SK-MEL-5 (cell line): ENCODE data around the gene MX1. TPM values are rescaled to one million over a fixed set of nuclear protein-coding genes. Genes with fewer than 3 reads are reported as not detected.

Experiments
- DNase-seq: peaks from one replicate; pipeline ENCODE4 v3.0.0-alpha.2; 2016; ENCODE audit warnings: low read depth, low spot score
- in situ Hi-C: cut with HindIII; loops from 2 replicates; pipeline ENCODE4 v1.10.0; 2016; ENCODE audit warnings: low sequenced_read_pairs, high pct_unique_total_duplicates, low pct_unique_long_range_greater_than_20kb
- total RNA-seq: library from RNA; depleted of rRNA; stranded (reverse); fragments of >200 nt; shearing (Covaris generic); gene quantifications from 2 replicates; pipeline ENCODE4 v1.2.3, GENCODE V29; 2014

Gene MX1
- total RNA-seq, 1 experiment from 2014 or later: 3.6 TPM

GRCh38 chr21:41477641-41478318 is 51.7 kb downstream of the MX1 start:
- in situ Hi-C loops: no loop called here
- peak; percentile 79 for DNase-seq

GRCh38 chr21:41478319-41479177 is 52.5 kb downstream of the MX1 start:
- in situ Hi-C loops: no loop called here

DNA sequence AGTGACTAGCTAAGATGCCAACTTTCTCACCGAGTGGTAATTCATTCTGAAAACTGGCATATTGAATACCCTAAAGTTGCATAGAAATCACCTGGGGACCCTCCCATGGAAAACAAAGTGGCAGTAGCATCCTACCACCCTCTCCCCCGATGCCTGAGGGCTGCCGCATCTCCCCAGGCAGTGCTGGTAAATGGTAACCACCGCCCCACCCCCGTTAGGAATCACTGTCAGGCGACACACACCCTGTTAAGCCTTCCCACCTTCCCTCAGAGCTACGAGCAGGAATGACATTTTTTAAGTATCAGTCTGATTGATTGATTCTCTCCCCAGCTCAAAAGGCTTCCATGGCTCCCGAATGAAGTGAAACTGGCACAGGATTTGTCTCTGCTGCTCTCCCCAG is 53.6 kb downstream of the MX1 start:
- in situ Hi-C loops: no loop called here
- no peak for DNase-seq

More at GRCh38 chr21:41478319-41479177, 52.5 kb downstream of the MX1 start:
- no peak for DNase-seq

DNA sequence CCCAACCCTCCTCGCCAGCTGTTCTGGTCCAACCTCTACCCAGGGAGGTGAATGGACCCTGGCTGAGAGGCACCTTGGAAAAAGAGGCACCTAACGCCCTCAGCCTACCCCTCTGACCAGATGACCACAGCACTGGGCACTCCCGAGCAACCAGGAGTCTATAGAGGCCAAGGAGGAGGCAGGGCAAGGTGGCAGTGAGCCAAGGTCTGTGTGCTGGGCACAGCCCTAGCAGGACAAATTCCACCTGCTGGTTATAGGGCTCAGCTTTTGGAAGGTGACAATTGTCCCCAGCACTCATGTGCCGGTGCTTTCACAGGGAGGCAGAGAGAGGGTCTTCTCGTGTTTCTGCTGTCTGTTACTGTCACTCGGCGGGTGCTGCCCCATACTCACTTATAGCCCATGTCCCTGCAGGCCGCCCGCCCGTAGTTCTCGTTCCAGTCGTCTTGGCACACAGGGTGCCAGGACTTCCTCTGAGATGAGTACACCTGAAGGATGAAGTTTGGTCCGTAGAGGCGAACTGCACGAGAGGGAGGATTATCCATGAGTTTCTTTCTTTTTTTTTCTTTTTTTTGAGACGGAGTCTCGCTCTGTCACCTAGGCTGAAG is 54.1 kb downstream of the MX1 start:
- no peak for DNase-seq
- in situ Hi-C loops: no loop called here

GRCh38 chr21:41481191-41481590 is 55.2 kb downstream of the MX1 start:
- in situ Hi-C loops: no loop called here

GRCh38 chr21:41482301-41482700 is 56.3 kb downstream of the MX1 start:
- in situ Hi-C loops: no loop called here
- peak; percentile 10 for DNase-seq

More at GRCh38 chr21:41481191-41481590, 55.2 kb downstream of the MX1 start:
- no peak for DNase-seq

DNA sequence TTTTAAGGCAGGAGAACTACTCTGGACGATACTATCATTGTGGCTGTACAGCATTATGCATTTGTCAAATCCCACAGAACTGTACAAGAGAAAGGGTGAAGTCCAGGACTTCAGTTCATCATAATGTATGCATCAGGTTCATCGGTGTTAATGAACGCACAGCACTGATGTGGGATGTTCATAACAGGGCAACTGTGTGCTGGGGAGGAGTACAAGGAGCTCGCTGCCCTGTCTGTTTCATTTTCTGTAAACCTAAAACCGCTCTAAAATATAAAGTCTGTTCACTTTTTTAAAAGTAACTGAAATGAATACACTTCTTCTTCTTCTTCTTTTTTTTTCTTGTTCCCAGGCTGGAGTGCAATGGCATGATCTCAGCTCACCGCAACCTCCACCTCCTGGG is 56.9 kb downstream of the MX1 start:
- DNase-seq: no peak
- in situ Hi-C loops: no loop called here

- in situ Hi-C loops: no loop called here
- DNase-seq: no peak
Observed at GRCh38 chr21:41483415-41483814, 57.4 kb downstream of the MX1 start.

- no peak for DNase-seq
- in situ Hi-C loops: no loop called here
Observed at GRCh38 chr21:41483973-41484372, 57.9 kb downstream of the MX1 start.

GRCh38 chr21:41487082-41487481 is 61.0 kb downstream of the MX1 start:
- in situ Hi-C loops: no loop called here
- no peak for DNase-seq

- DNase-seq: no peak
- in situ Hi-C loops: no loop called here
Observed at GRCh38 chr21:41488080-41488479, 62.0 kb downstream of the MX1 start.

- DNase-seq: no peak
- in situ Hi-C loops: no loop called here
Observed at GRCh38 chr21:41489329-41489728, 63.3 kb downstream of the MX1 start.

DNA sequence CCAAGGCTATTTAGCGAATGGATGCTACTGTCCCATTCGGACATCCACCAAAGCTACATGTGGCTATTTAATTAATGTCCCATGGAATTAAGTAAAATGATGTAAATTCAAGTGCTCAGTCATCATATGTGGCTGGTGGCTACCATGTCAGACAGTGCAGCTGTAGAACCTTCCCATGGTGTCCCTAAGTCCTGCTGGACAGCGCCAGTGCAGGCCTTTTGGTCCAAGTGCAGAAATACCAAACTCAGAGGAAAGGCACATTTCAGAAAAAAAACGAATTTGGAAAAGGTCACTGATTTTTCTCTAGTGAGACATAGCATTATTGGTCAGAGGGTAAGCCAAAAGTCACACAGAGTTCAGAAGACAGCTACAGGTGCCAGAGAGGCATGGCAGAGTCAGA is 64.3 kb downstream of the MX1 start:
- in situ Hi-C loops: no loop called here

DNA sequence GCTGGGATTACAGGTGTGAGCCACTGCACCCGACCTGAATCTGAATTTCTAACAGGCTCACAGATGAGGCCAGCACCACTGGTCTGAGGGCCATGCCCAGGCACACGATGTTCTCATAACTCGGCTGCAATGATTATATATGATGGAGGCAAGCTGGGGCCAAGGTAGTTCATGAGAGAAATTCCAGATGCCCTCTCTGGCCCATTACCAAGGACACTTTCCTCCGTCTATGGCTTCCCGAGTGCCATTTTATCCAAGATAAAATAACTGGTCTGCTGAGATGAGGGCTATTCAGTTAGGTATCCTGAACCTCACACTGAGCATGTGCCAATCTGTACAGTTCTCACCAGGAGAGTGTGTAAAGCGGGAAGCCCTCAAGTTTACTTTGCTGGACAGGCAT is 65.4 kb downstream of the MX1 start:
- in situ Hi-C loops: no loop called here
- DNase-seq: no peak

More for the DNA sequence above, 64.3 kb downstream of the MX1 start:
- no peak for DNase-seq

GRCh38 chr21:41494242-41494641 is 68.2 kb downstream of the MX1 start:
- no peak for DNase-seq
- in situ Hi-C loops: no loop called here

GRCh38 chr21:41497008-41497407 is 71.0 kb downstream of the MX1 start:
- no peak for DNase-seq

DNA sequence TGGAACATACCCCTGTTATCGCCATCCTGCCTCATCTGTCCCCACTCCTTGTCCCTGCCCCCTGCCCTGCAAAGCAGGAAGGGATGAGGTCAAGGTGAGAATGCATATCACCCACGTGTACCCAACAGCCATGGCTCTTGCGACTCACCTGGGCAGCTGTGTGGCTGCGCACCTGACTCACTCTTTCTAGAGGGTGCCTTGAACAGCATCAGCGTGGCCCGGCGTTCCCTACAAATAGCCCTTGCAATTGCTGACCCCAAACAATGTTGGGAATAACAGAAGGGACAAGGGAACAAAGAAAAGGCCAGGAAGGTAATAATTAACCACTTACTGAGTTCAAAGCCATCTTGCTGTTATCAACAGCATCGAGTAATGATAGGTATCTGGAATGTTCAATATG is 71.7 kb downstream of the MX1 start:
- in situ Hi-C loops: no loop called here
- DNase-seq: no peak

More at GRCh38 chr21:41497008-41497407, 71.0 kb downstream of the MX1 start:
- in situ Hi-C loops: no loop called here

DNA sequence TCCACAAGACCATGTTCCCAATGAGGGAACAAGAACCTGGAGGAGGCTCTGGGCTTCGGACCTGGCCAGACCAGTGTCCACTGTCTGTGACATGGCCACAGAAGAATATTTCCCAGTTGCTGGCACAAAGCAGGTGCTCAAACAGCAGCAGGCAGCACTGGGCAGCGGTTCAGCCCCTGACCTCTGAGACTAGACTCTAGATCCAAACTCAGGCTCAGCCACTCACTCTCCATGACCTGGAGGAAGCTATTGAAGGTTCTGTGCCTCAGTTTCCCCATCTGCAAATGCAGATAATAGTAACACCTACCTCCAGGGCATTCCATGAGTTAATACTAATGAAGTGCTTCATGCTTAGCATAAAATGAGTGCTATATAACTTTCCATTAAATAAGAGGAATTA is 73.9 kb downstream of the MX1 start:
- in situ Hi-C loops: no loop called here
- no peak for DNase-seq
